Measurements from ENCODE around the gene CPXM2. TPM values are rescaled to one million over a fixed set of nuclear protein-coding genes. Genes with fewer than 3 reads are reported as not detected.

Gene CPXM2
- total RNA-seq, 1 experiment from 2014 or later, result not detected

- no TSS peak for BruUV-seq (replicated peaks)
- Histone ChIP-seq H3K4me3 (ENCODE audit: low read depth, low read length) (no peak overlapping the region), H3K36me3 (ENCODE audit: control insufficient read depth, insufficient read depth, low read length) (no peaks in the 10 kb centered on the region), H3K9me3 (no peaks in the 10 kb centered on the region), H3K27me3 (replicated peaks; ENCODE audit: control insufficient read depth, insufficient read depth, low read length) (no peaks in the 10 kb centered on the region), H3K4me1 (no peaks in the 10 kb centered on the region)
- TF ChIP-seq CTCF (IDR thresholded peaks at IDR 0.05; ENCODE audit: insufficient read depth in 1 of 2, low read depth in 1 of 2, low read length in 1 of 2, severe bottlenecking in 1 of 2, unreplicated experiment in 1 of 2), result no peak
- intact Hi-C loops (cut with micrococcal nuclease; ENCODE audit: unreplicated experiment), result no loop called here
- Mint-ChIP-seq H3K27ac (ENCODE audit: unreplicated experiment) (no peak overlapping the region), H3K4me1 (ENCODE audit: low read depth, unreplicated experiment) (no peaks in the 10 kb centered on the region), H3K9me3 (ENCODE audit: unreplicated experiment) (no peaks in the 10 kb centered on the region), H3K27me3 (ENCODE audit: insufficient read depth, unreplicated experiment) (no peaks in the 10 kb centered on the region), H3K36me3 (ENCODE audit: insufficient read depth, unreplicated experiment) (no peaks in the 10 kb centered on the region), H3K4me3 (ENCODE audit: unreplicated experiment) (no peak overlapping the region)
- CTCF ChIA-PET, result no interaction called here
- POLR2A ChIA-PET, result no interaction called here
- no peak for DNase-seq
Observed at GRCh38 chr10:123888751-123889150, 2.9 kb downstream of the CPXM2 start.

GRCh38 chr10:123888256-123888655, 3.4 kb downstream of the CPXM2 start:
- no peak overlapping the region for H3K4me3 ChIP-seq (ENCODE audit: low read depth, low read length)
- H3K4me1 ChIP-seq, result no peaks in the 10 kb centered on the region
- POLR2A ChIA-PET, result no interaction called here
- H3K9me3 ChIP-seq, result no peaks in the 10 kb centered on the region
- H3K4me3 Mint-ChIP-seq (ENCODE audit: unreplicated experiment), result no peak overlapping the region
- H3K36me3 Mint-ChIP-seq (ENCODE audit: insufficient read depth, unreplicated experiment), result no peaks in the 10 kb centered on the region
- CTCF ChIA-PET, result no interaction called here
- no peaks in the 10 kb centered on the region for H3K4me1 Mint-ChIP-seq (ENCODE audit: low read depth, unreplicated experiment)
- no TSS peak for BruUV-seq (replicated peaks)
- no peaks in the 10 kb centered on the region for H3K27me3 Mint-ChIP-seq (ENCODE audit: insufficient read depth, unreplicated experiment)
- H3K9me3 Mint-ChIP-seq (ENCODE audit: unreplicated experiment), result no peaks in the 10 kb centered on the region
- H3K27ac Mint-ChIP-seq (ENCODE audit: unreplicated experiment), result no peak overlapping the region
- no peaks in the 10 kb centered on the region for H3K36me3 ChIP-seq (ENCODE audit: control insufficient read depth, insufficient read depth, low read length)
- no peak for DNase-seq
- TF ChIP-seq CTCF (IDR thresholded peaks at IDR 0.05; ENCODE audit: insufficient read depth in 1 of 2, low read depth in 1 of 2, low read length in 1 of 2, severe bottlenecking in 1 of 2, unreplicated experiment in 1 of 2), result no peak
- intact Hi-C loops (cut with micrococcal nuclease; ENCODE audit: unreplicated experiment), result no loop called here
- H3K27me3 ChIP-seq (replicated peaks; ENCODE audit: control insufficient read depth, insufficient read depth, low read length), result no peaks in the 10 kb centered on the region

- TF ChIP-seq CTCF (IDR thresholded peaks at IDR 0.05; ENCODE audit: insufficient read depth in 1 of 2, low read depth in 1 of 2, low read length in 1 of 2, severe bottlenecking in 1 of 2, unreplicated experiment in 1 of 2), result no peak
- BruUV-seq (replicated peaks), result no TSS peak
Observed at GRCh38 chr10:123886292-123886691, 5.3 kb downstream of the CPXM2 start.

More at GRCh38 chr10:123886292-123886691, 5.3 kb downstream of the CPXM2 start:
- intact Hi-C loops (cut with micrococcal nuclease; ENCODE audit: unreplicated experiment), result no loop called here
- H3K27ac Mint-ChIP-seq (ENCODE audit: unreplicated experiment), result no peak overlapping the region
- no peaks in the 10 kb centered on the region for H3K36me3 Mint-ChIP-seq (ENCODE audit: insufficient read depth, unreplicated experiment)
- Histone ChIP-seq H3K4me1 (no peaks in the 10 kb centered on the region), H3K9me3 (no peaks in the 10 kb centered on the region), H3K27me3 (replicated peaks; ENCODE audit: control insufficient read depth, insufficient read depth, low read length) (no peaks in the 10 kb centered on the region), H3K4me3 (ENCODE audit: low read depth, low read length) (no peak overlapping the region), H3K36me3 (ENCODE audit: control insufficient read depth, insufficient read depth, low read length) (no peaks in the 10 kb centered on the region)
- H3K4me1 Mint-ChIP-seq (ENCODE audit: low read depth, unreplicated experiment), result no peaks in the 10 kb centered on the region
- ChIA-PET CTCF (no interaction called here), POLR2A (no interaction called here)
- no peaks in the 10 kb centered on the region for H3K9me3 Mint-ChIP-seq (ENCODE audit: unreplicated experiment)
- no peaks in the 10 kb centered on the region for H3K27me3 Mint-ChIP-seq (ENCODE audit: insufficient read depth, unreplicated experiment)
- no peak overlapping the region for H3K4me3 Mint-ChIP-seq (ENCODE audit: unreplicated experiment)
- DNase-seq, result no peak

All from Caco-2 (cell line).